Chondrocyte (in vitro differentiated cells): Measurements from ENCODE around the gene PDZRN4. TPM values are rescaled to one million over a fixed set of nuclear protein-coding genes. Genes with fewer than 3 reads are reported as not detected.
A peak's percentile ranks its signal among the peaks of the same experiment; 100 is the strongest.
"Not testable (repeated sequence)": the region's sequence is repeated elsewhere in the genome, so short reads cannot be mapped to it uniquely, and the experiment has no call there.

Experiments
- DNase-seq: peaks from one replicate; pipeline ENCODE4 v3.0.0; 2021; ENCODE audit warnings: mixed read lengths, low spot score
- H3K27ac Mint-ChIP-seq: one replicate; pipeline ENCODE4 v1.8.0; 2021; ENCODE audit warnings: mild to moderate bottlenecking, moderate library complexity, mixed read lengths; ENCODE audit not compliant: unreplicated experiment
- H3K27me3 Mint-ChIP-seq: 2 replicates; pipeline ENCODE4 v1.8.0; 2021; ENCODE audit warnings: low read depth, mixed read lengths
- H3K36me3 Mint-ChIP-seq: 2 replicates; pipeline ENCODE4 v1.8.0; 2021; ENCODE audit warnings: low read depth, mixed read lengths
- H3K4me1 Mint-ChIP-seq: 2 replicates; pipeline ENCODE4 v1.8.0; 2021; ENCODE audit warnings: low read depth, mild to moderate bottlenecking, mixed read lengths
- H3K4me3 Mint-ChIP-seq: one replicate; pipeline ENCODE4 v1.8.0; 2021; ENCODE audit warnings: mild to moderate bottlenecking, moderate library complexity, mixed read lengths; ENCODE audit not compliant: unreplicated experiment
- H3K9me3 Mint-ChIP-seq: 2 replicates; pipeline ENCODE4 v1.8.0; 2021; ENCODE audit warnings: low read depth, mixed read lengths
- total RNA-seq: library from RNA; stranded (reverse); gene quantifications from 3 replicates; pipeline ENCODE4 v1.2.1, GENCODE V29; 2021
- TF ChIP-seq, protein P1 (sequence below): fragments of 200-600 bp; sonication (generic); IDR thresholded peaks from 2 replicates; pipeline ENCODE4 v1.5.0; 2021; ENCODE audit warnings: antibody characterized with exemption, mild to moderate bottlenecking, moderate library complexity

The PDZRN4 gene
- total RNA-seq, 1 donor from 2014 or later, result 0.25 TPM

DNA sequence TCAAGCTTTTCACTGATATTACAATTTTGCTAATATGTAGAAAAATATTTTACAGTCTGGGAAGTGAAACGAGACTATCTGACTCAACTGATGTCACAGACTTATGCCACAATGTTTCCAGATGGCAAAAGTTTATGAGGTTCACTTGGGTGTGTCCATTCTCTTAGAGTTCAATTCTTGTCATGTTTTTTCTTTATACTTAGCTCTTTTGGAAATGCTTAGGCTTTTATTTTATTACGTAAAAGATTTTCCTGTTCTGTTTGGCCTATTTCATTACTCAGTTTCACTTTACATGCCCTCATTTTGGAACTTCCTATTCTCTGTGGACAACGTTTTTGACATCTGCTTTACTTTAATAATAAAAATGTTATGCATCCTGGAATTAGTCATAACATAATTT is 2.1 kb upstream of the PDZRN4 start:
- Mint-ChIP-seq H3K36me3 (peaks cover 4% of the 10 kb centered on the region), H3K4me1 (peaks cover 24% of the 10 kb centered on the region), H3K4me3 (no peak overlapping the region), H3K27ac (no peak overlapping the region), H3K9me3 (no peaks in the 10 kb centered on the region), H3K27me3 (peaks cover 37% of the 10 kb centered on the region)
- DNase-seq, result no peak
- TF ChIP-seq, protein P1, sequence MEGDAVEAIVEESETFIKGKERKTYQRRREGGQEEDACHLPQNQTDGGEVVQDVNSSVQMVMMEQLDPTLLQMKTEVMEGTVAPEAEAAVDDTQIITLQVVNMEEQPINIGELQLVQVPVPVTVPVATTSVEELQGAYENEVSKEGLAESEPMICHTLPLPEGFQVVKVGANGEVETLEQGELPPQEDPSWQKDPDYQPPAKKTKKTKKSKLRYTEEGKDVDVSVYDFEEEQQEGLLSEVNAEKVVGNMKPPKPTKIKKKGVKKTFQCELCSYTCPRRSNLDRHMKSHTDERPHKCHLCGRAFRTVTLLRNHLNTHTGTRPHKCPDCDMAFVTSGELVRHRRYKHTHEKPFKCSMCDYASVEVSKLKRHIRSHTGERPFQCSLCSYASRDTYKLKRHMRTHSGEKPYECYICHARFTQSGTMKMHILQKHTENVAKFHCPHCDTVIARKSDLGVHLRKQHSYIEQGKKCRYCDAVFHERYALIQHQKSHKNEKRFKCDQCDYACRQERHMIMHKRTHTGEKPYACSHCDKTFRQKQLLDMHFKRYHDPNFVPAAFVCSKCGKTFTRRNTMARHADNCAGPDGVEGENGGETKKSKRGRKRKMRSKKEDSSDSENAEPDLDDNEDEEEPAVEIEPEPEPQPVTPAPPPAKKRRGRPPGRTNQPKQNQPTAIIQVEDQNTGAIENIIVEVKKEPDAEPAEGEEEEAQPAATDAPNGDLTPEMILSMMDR, result no peak

DNA sequence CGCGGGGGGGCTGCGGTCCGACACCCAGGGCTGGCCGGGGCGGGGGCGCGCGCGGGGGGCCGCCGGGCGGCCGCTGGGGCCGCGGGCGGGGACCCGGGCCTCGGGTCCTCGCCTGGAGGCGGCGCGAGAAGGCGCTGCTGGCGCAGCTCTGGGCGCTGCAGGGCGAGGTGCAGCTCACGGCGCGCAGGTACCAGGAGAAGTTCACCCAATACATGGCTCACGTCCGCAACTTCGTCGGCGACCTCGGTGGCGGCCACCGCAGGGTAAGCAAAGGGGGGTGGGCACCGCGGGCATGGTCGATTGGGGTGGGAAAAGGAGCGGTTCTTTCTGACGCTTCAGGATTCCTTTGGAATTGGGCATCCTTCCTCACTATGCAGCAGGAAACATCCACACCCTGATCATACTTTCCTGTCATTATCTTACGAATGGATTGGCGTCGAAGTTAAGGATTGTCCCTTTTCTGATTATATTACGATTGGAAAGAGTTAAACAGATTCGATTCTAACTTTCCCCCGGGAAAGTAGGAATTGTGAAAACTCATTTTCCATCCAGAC is 798 bp downstream of the PDZRN4 start:
- no peak for DNase-seq
- Mint-ChIP-seq H3K27me3 (peaks cover 35% of the 10 kb centered on the region), H3K9me3 (no peaks in the 10 kb centered on the region), H3K4me3 (peak overlapping the region; percentile 64), H3K27ac (no peak overlapping the region), H3K4me1 (peaks cover 24% of the 10 kb centered on the region), H3K36me3 (peaks cover 3% of the 10 kb centered on the region)
- TF ChIP-seq, protein P1, result no peak

DNA sequence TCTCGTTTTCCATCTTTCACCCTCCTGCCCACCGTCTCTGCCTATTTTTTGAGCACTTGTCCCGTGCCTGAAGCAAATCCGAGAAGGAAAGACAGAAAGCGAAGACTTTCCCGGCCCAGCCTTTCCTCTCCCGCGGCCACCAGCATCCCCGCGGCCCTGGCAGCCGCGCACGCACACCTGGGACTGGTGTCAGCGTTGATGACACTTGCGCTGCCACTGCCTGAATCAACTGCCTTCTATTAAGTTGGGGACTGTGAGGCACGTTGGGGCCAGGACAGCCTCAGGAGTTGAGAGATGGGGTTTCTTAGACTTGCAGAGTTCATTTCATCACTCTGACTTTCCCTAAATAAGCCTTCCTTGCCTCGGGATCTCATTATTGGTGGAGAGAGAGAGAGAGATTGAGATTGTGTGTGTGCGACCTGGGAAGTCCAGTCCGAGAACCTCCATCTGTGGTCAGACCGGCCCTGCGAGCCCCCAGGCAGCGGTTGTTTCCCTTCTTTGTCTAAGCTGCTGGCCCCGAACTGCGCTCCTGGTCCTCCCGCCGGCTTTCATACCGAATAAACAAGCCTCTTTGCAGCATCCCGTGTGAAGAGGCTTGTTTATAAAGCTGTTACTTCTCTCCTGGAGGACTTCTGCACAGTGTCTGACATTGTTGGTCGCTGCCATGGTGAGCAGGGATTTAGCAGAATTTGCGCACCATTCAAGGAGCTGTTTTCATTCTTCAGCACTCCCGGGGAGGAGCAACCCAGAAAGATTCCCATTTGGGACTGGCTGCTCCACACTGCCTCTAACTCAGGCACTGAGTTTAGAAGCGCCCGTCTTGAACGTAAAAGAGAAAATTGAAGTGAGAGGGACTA is 1.5 kb downstream of the PDZRN4 start:
- no peak overlapping the region for H3K27ac Mint-ChIP-seq
- DNase-seq, result no peak
- H3K4me1 Mint-ChIP-seq, result peaks cover 24% of the 10 kb centered on the region
- TF ChIP-seq, protein P1, result no peak
- peaks cover 3% of the 10 kb centered on the region for H3K36me3 Mint-ChIP-seq
- no peaks in the 10 kb centered on the region for H3K9me3 Mint-ChIP-seq
- peaks cover 35% of the 10 kb centered on the region for H3K27me3 Mint-ChIP-seq
- H3K4me3 Mint-ChIP-seq, result peak overlapping the region; percentile 64

DNA sequence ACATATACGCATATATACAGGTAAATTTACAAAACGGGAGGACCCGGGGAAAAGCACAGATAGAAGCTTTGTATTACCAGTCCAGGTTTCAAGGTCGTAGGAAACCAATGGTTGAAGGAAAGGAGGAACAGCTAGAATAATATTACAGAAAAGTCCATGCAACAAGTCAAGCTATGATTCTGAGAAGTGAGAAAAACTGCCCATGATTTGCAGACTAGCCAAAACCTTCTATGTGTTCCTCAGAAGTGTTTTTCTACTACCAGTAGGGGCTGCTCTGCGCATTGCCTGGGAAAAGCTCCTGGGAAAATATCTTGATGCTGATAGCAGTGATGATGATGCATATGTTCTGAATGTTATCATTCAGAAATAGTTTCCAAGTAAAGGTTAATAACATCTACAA is 2.2 kb downstream of the PDZRN4 start:
- DNase-seq, result no peak
- H3K36me3 Mint-ChIP-seq, result peaks cover 3% of the 10 kb centered on the region
- H3K9me3 Mint-ChIP-seq, result no peaks in the 10 kb centered on the region
- TF ChIP-seq, protein P1, result peak; percentile 78
- H3K4me3 Mint-ChIP-seq, result no peak overlapping the region
- peaks cover 24% of the 10 kb centered on the region for H3K4me1 Mint-ChIP-seq
- H3K27ac Mint-ChIP-seq, result no peak overlapping the region
- peaks cover 35% of the 10 kb centered on the region for H3K27me3 Mint-ChIP-seq

DNA sequence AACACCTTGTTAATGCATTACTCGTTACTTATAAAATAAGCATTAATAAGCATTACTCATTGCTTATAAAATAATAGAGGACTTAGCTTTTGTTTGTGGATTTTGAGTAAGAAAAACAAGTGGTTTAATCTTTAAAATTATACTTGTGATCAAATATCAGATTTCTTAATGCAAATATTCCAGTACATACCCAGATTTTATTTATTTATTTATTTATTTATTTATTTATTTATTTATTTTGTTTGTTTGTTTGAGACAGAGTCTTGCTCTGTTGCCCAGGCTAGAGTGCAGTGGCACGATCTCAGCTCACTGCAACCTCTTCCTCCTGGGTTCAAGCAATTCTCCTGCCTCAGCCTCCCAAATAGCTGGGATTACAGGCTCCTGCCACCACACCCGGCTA is 3.4 kb downstream of the PDZRN4 start:
- H3K36me3 Mint-ChIP-seq, H3K27ac Mint-ChIP-seq, H3K9me3 Mint-ChIP-seq, H3K4me3 Mint-ChIP-seq, DNase-seq: not testable (repeated sequence)
- peaks cover 19% of the 10 kb centered on the region for H3K4me1 Mint-ChIP-seq
- H3K27me3 Mint-ChIP-seq, result peaks cover 41% of the 10 kb centered on the region
